ENCODE measurements around the gene SCAPER. TPM values are rescaled to one million over a fixed set of nuclear protein-coding genes. Genes with fewer than 3 reads are reported as not detected.

Gene SCAPER
- total RNA-seq, 1 donor from 2014 or later = 56.9 TPM

GRCh38 chr15:76674883-76675282, 230.3 kb downstream of the SCAPER start:
- H3K4me3 ChIP-seq (ENCODE audit: low read length in 3 of 3) = no peak overlapping the region

GRCh38 chr15:76669521-76670207, 235.5 kb downstream of the SCAPER start:
- H3K4me3 ChIP-seq (ENCODE audit: low read length in 3 of 3) = no peak overlapping the region
- no peaks in the 10 kb centered on the region for H3K27me3 ChIP-seq (ENCODE audit: control insufficient read depth in 3 of 3, insufficient read depth in 3 of 3, low read length in 3 of 3)
- no peaks in the 10 kb centered on the region for H3K4me1 ChIP-seq (ENCODE audit: control insufficient read depth in 3 of 3, insufficient read depth in 3 of 3, low read length in 3 of 3)
- H3K9me3 ChIP-seq (ENCODE audit: control insufficient read depth in 3 of 3, low read length in 3 of 3) = no peaks in the 10 kb centered on the region
- no peak overlapping the region for H3K9ac ChIP-seq (ENCODE audit: low read depth in 1 of 3, low read length in 3 of 3)
- no peak overlapping the region for H3K27ac ChIP-seq (ENCODE audit: low read depth, low read length)
- no peaks in the 10 kb centered on the region for H3K36me3 ChIP-seq (ENCODE audit: control insufficient read depth in 3 of 3, insufficient read depth in 3 of 3, low read length in 3 of 3)

More at GRCh38 chr15:76674883-76675282, 230.3 kb downstream of the SCAPER start:
- Histone ChIP-seq H3K4me1 (ENCODE audit: control insufficient read depth in 3 of 3, insufficient read depth in 3 of 3, low read length in 3 of 3) (no peaks in the 10 kb centered on the region), H3K9ac (ENCODE audit: low read depth in 1 of 3, low read length in 3 of 3) (no peak overlapping the region), H3K27ac (ENCODE audit: low read depth, low read length) (no peak overlapping the region), H3K36me3 (ENCODE audit: control insufficient read depth in 3 of 3, insufficient read depth in 3 of 3, low read length in 3 of 3) (no peaks in the 10 kb centered on the region), H3K27me3 (ENCODE audit: control insufficient read depth in 3 of 3, insufficient read depth in 3 of 3, low read length in 3 of 3) (no peaks in the 10 kb centered on the region), H3K9me3 (ENCODE audit: control insufficient read depth in 3 of 3, low read length in 3 of 3) (no peaks in the 10 kb centered on the region)

GRCh38 chr15:76668900-76669299, 236.2 kb downstream of the SCAPER start:
- H3K27ac ChIP-seq (ENCODE audit: low read depth, low read length) = no peak overlapping the region
- H3K9me3 ChIP-seq (ENCODE audit: control insufficient read depth in 3 of 3, low read length in 3 of 3) = no peaks in the 10 kb centered on the region
- no peak overlapping the region for H3K4me3 ChIP-seq (ENCODE audit: low read length in 3 of 3)
- H3K36me3 ChIP-seq (ENCODE audit: control insufficient read depth in 3 of 3, insufficient read depth in 3 of 3, low read length in 3 of 3) = peaks cover 0 to 2% (median 0%) of the 10 kb centered on the region in 3 donors
- H3K9ac ChIP-seq (ENCODE audit: low read depth in 1 of 3, low read length in 3 of 3) = no peak overlapping the region
- no peaks in the 10 kb centered on the region for H3K4me1 ChIP-seq (ENCODE audit: control insufficient read depth in 3 of 3, insufficient read depth in 3 of 3, low read length in 3 of 3)
- no peaks in the 10 kb centered on the region for H3K27me3 ChIP-seq (ENCODE audit: control insufficient read depth in 3 of 3, insufficient read depth in 3 of 3, low read length in 3 of 3)

GRCh38 chr15:76667943-76668715, 237.0 kb downstream of the SCAPER start:
- Histone ChIP-seq H3K9me3 (ENCODE audit: control insufficient read depth in 3 of 3, low read length in 3 of 3) (no peaks in the 10 kb centered on the region), H3K4me1 (ENCODE audit: control insufficient read depth in 3 of 3, insufficient read depth in 3 of 3, low read length in 3 of 3) (no peaks in the 10 kb centered on the region), H3K27ac (ENCODE audit: low read depth, low read length) (no peak overlapping the region), H3K4me3 (ENCODE audit: low read length in 3 of 3) (no peak overlapping the region), H3K36me3 (ENCODE audit: control insufficient read depth in 3 of 3, insufficient read depth in 3 of 3, low read length in 3 of 3) (peaks cover 0 to 2% (median 0%) of the 10 kb centered on the region in 3 donors), H3K27me3 (ENCODE audit: control insufficient read depth in 3 of 3, insufficient read depth in 3 of 3, low read length in 3 of 3) (no peaks in the 10 kb centered on the region), H3K9ac (ENCODE audit: low read depth in 1 of 3, low read length in 3 of 3) (no peak overlapping the region)

GRCh38 chr15:76664895-76665294, 240.2 kb downstream of the SCAPER start:
- no peaks in the 10 kb centered on the region for H3K9me3 ChIP-seq (ENCODE audit: control insufficient read depth in 3 of 3, low read length in 3 of 3)
- no peak overlapping the region for H3K27ac ChIP-seq (ENCODE audit: low read depth, low read length)

GRCh38 chr15:76664411-76664810, 240.7 kb downstream of the SCAPER start:
- Histone ChIP-seq H3K27ac (ENCODE audit: low read depth, low read length) (no peak overlapping the region), H3K4me1 (ENCODE audit: control insufficient read depth in 3 of 3, insufficient read depth in 3 of 3, low read length in 3 of 3) (no peaks in the 10 kb centered on the region), H3K9ac (ENCODE audit: low read depth in 1 of 3, low read length in 3 of 3) (no peak overlapping the region), H3K27me3 (ENCODE audit: control insufficient read depth in 3 of 3, insufficient read depth in 3 of 3, low read length in 3 of 3) (no peaks in the 10 kb centered on the region), H3K36me3 (ENCODE audit: control insufficient read depth in 3 of 3, insufficient read depth in 3 of 3, low read length in 3 of 3) (peaks cover 0 to 3% (median 0%) of the 10 kb centered on the region in 3 donors), H3K9me3 (ENCODE audit: control insufficient read depth in 3 of 3, low read length in 3 of 3) (no peaks in the 10 kb centered on the region), H3K4me3 (ENCODE audit: low read length in 3 of 3) (no peak overlapping the region)

More at GRCh38 chr15:76664895-76665294, 240.2 kb downstream of the SCAPER start:
- Histone ChIP-seq H3K27me3 (ENCODE audit: control insufficient read depth in 3 of 3, insufficient read depth in 3 of 3, low read length in 3 of 3) (no peaks in the 10 kb centered on the region), H3K4me1 (ENCODE audit: control insufficient read depth in 3 of 3, insufficient read depth in 3 of 3, low read length in 3 of 3) (no peaks in the 10 kb centered on the region), H3K36me3 (ENCODE audit: control insufficient read depth in 3 of 3, insufficient read depth in 3 of 3, low read length in 3 of 3) (peaks cover 0 to 3% (median 0%) of the 10 kb centered on the region in 3 donors), H3K4me3 (ENCODE audit: low read length in 3 of 3) (no peak overlapping the region), H3K9ac (ENCODE audit: low read depth in 1 of 3, low read length in 3 of 3) (no peak overlapping the region)

- Histone ChIP-seq H3K4me3 (ENCODE audit: low read length in 3 of 3) (no peak overlapping the region), H3K9me3 (ENCODE audit: control insufficient read depth in 3 of 3, low read length in 3 of 3) (no peaks in the 10 kb centered on the region), H3K27ac (ENCODE audit: low read depth, low read length) (no peak overlapping the region), H3K27me3 (ENCODE audit: control insufficient read depth in 3 of 3, insufficient read depth in 3 of 3, low read length in 3 of 3) (no peaks in the 10 kb centered on the region), H3K4me1 (ENCODE audit: control insufficient read depth in 3 of 3, insufficient read depth in 3 of 3, low read length in 3 of 3) (no peaks in the 10 kb centered on the region), H3K9ac (ENCODE audit: low read depth in 1 of 3, low read length in 3 of 3) (no peak overlapping the region), H3K36me3 (ENCODE audit: control insufficient read depth in 3 of 3, insufficient read depth in 3 of 3, low read length in 3 of 3) (peaks cover 0 to 3% (median 0%) of the 10 kb centered on the region in 3 donors)
These were observed 241.6 kb downstream of the SCAPER start for GRCh38 chr15:76663529-76663928.

GRCh38 chr15:76648732-76649444, 256.3 kb downstream of the SCAPER start:
- H3K9ac ChIP-seq (ENCODE audit: low read depth in 1 of 3, low read length in 3 of 3) = no peak overlapping the region
- H3K27ac ChIP-seq (ENCODE audit: low read depth, low read length) = no peak overlapping the region
- no peaks in the 10 kb centered on the region for H3K9me3 ChIP-seq (ENCODE audit: control insufficient read depth in 3 of 3, low read length in 3 of 3)
- H3K4me1 ChIP-seq (ENCODE audit: control insufficient read depth in 3 of 3, insufficient read depth in 3 of 3, low read length in 3 of 3) = no peaks in the 10 kb centered on the region
- H3K36me3 ChIP-seq (ENCODE audit: control insufficient read depth in 3 of 3, insufficient read depth in 3 of 3, low read length in 3 of 3) = peaks cover 0 to 2% (median 0%) of the 10 kb centered on the region in 3 donors
- no peaks in the 10 kb centered on the region for H3K27me3 ChIP-seq (ENCODE audit: control insufficient read depth in 3 of 3, insufficient read depth in 3 of 3, low read length in 3 of 3)
- H3K4me3 ChIP-seq (ENCODE audit: low read length in 3 of 3) = no peak overlapping the region

- no peaks in the 10 kb centered on the region for H3K4me1 ChIP-seq (ENCODE audit: control insufficient read depth in 3 of 3, insufficient read depth in 3 of 3, low read length in 3 of 3)
- H3K4me3 ChIP-seq (ENCODE audit: low read length in 3 of 3) = no peak overlapping the region
- peaks cover 0 to 2% (median 0%) of the 10 kb centered on the region in 3 donors for H3K36me3 ChIP-seq (ENCODE audit: control insufficient read depth in 3 of 3, insufficient read depth in 3 of 3, low read length in 3 of 3)
- no peaks in the 10 kb centered on the region for H3K9me3 ChIP-seq (ENCODE audit: control insufficient read depth in 3 of 3, low read length in 3 of 3)
- H3K27ac ChIP-seq (ENCODE audit: low read depth, low read length) = no peak overlapping the region
- H3K27me3 ChIP-seq (ENCODE audit: control insufficient read depth in 3 of 3, insufficient read depth in 3 of 3, low read length in 3 of 3) = no peaks in the 10 kb centered on the region
- no peak overlapping the region for H3K9ac ChIP-seq (ENCODE audit: low read depth in 1 of 3, low read length in 3 of 3)
These were observed 257.5 kb downstream of the SCAPER start for GRCh38 chr15:76647612-76648011.
